ENCODE measurements around the gene SIL1. TPM values are rescaled to one million over a fixed set of nuclear protein-coding genes. Genes with fewer than 3 reads are reported as not detected.
"Not testable (repeated sequence)": the region's sequence is repeated elsewhere in the genome, so short reads cannot be mapped to it uniquely, and the experiment has no call there.

The SIL1 gene
- total RNA-seq, 1 donor from 2014 or later: 35.6 TPM

- Histone ChIP-seq H3K4me3 (no peak overlapping the region), H3K27me3 (no peaks in the 10 kb centered on the region), H3K36me3 (peaks cover 0 to 11% of the 10 kb centered on the region in 2 donors), H3K9me3 (no peaks in the 10 kb centered on the region), H3K4me1 (no peaks in the 10 kb centered on the region), H3K27ac (no peak overlapping the region)
- TF ChIP-seq POLR2A (IDR thresholded peaks at IDR 0.05) (no peak), POLR2AphosphoS5 (IDR thresholded peaks at IDR 0.05; ENCODE audit: insufficient read depth in 1 of 2, low read depth in 1 of 2) (no peak), CTCF (IDR thresholded peaks at IDR 0.05) (no peak)
- intact Hi-C loops (cut with DNase I): no loop called here
- DNase-seq (ENCODE audit: extremely low spot score in 2 of 2): no peak
These were observed 79.4 kb downstream of the SIL1 start for GRCh38 chr5:139118804-139119203.

- Histone ChIP-seq H3K4me1 (no peaks in the 10 kb centered on the region), H3K36me3 (peaks cover 0 to 11% of the 10 kb centered on the region in 2 donors), H3K27ac (no peak overlapping the region), H3K9me3 (no peaks in the 10 kb centered on the region), H3K4me3 (no peak overlapping the region), H3K27me3 (no peaks in the 10 kb centered on the region)
- DNase-seq (ENCODE audit: extremely low spot score in 2 of 2): no peak
- TF ChIP-seq POLR2A (IDR thresholded peaks at IDR 0.05): no peak
- no peak for TF ChIP-seq CTCF (IDR thresholded peaks at IDR 0.05)
- no peak for TF ChIP-seq POLR2AphosphoS5 (IDR thresholded peaks at IDR 0.05; ENCODE audit: insufficient read depth in 1 of 2, low read depth in 1 of 2)
- intact Hi-C loops (cut with DNase I): no loop called here
These were observed 80.8 kb downstream of the SIL1 start for GRCh38 chr5:139117342-139117884.

GRCh38 chr5:139116100-139116655, 82.0 kb downstream of the SIL1 start:
- no peak for DNase-seq (ENCODE audit: extremely low spot score in 2 of 2)
- no peak overlapping the region for H3K27ac ChIP-seq

GRCh38 chr5:139113892-139114291, 84.3 kb downstream of the SIL1 start:
- Histone ChIP-seq H3K9me3 (no peaks in the 10 kb centered on the region), H3K36me3 (no peaks in the 10 kb centered on the region), H3K27ac (no peak overlapping the region), H3K4me3 (no peak overlapping the region), H3K27me3 (no peaks in the 10 kb centered on the region), H3K4me1 (peaks cover 5% of the 10 kb centered on the region)
- no peak for TF ChIP-seq CTCF (IDR thresholded peaks at IDR 0.05)
- no peak for TF ChIP-seq POLR2AphosphoS5 (IDR thresholded peaks at IDR 0.05; ENCODE audit: insufficient read depth in 1 of 2, low read depth in 1 of 2)
- TF ChIP-seq POLR2A (IDR thresholded peaks at IDR 0.05): no peak
- no peak for DNase-seq (ENCODE audit: extremely low spot score in 2 of 2)
- intact Hi-C loops (cut with DNase I): no loop called here

More at GRCh38 chr5:139116100-139116655, 82.0 kb downstream of the SIL1 start:
- Histone ChIP-seq H3K4me3 (no peak overlapping the region), H3K9me3 (no peaks in the 10 kb centered on the region), H3K27me3 (no peaks in the 10 kb centered on the region), H3K4me1 (no peaks in the 10 kb centered on the region), H3K36me3 (peaks cover 0 to 11% of the 10 kb centered on the region in 2 donors)
- intact Hi-C loops (cut with DNase I): no loop called here
- TF ChIP-seq CTCF (IDR thresholded peaks at IDR 0.05) (no peak), POLR2AphosphoS5 (IDR thresholded peaks at IDR 0.05; ENCODE audit: insufficient read depth in 1 of 2, low read depth in 1 of 2) (no peak)

- H3K27me3 ChIP-seq: not testable (repeated sequence)
These were observed 85.8 kb downstream of the SIL1 start for GRCh38 chr5:139112362-139112761.

More at GRCh38 chr5:139112362-139112761, 85.8 kb downstream of the SIL1 start:
- H3K27ac ChIP-seq; H3K4me3 ChIP-seq; DNase-seq (ENCODE audit: extremely low spot score in 2 of 2); H3K36me3 ChIP-seq; intact Hi-C loops (cut with DNase I); H3K9me3 ChIP-seq: not testable (repeated sequence)
- H3K4me1 ChIP-seq: peaks cover 13% of the 10 kb centered on the region

Data from vagina (tissue), 2 donors.